Gastroesophageal sphincter (tissue), 4 donors: ENCODE measurements around the gene ACTR3. TPM values are rescaled to one million over a fixed set of nuclear protein-coding genes. Genes with fewer than 3 reads are reported as not detected.

Experiments used
- ATAC-seq: fragments of 150-250 bp; one replicate; pipeline ENCODE4 v1.9.1; 2016; ENCODE audit warnings: mild to moderate bottlenecking, moderate library complexity
- H3K27ac ChIP-seq, 4 donors: fragments of 200-600 bp; sonication (generic) in 3 of 4; 1 replicate in 3 of 4; 2 replicates in 1 of 4; pipeline ENCODE4 v1.5.1; 2016 to 2019
- H3K27me3 ChIP-seq: fragments of 200-600 bp; sonication (generic); one replicate; pipeline ENCODE4 v1.5.1; 2019
- H3K36me3 ChIP-seq, 2 donors: fragments of 200-600 bp; sonication (generic); one replicate each; pipeline ENCODE4 v1.5.1; 2019; ENCODE audit warnings: control low read depth in 1 of 2
- H3K4me1 ChIP-seq, 3 donors: fragments of 200-600 bp; sonication (generic); 1 replicate in 2 of 3; 2 replicates in 1 of 3; pipeline ENCODE4 v1.5.1; 2016 to 2019; ENCODE audit warnings: control low read depth in 2 of 3
- H3K4me3 ChIP-seq, 2 donors: fragments of 200-600 bp; sonication (generic); one replicate each; pipeline ENCODE4 v1.5.1; 2019; ENCODE audit warnings: mild to moderate bottlenecking in 1 of 2, moderate library complexity in 1 of 2
- H3K9me3 ChIP-seq, 3 donors: fragments of 200-600 bp; sonication (generic); one replicate each; pipeline ENCODE4 v1.5.1; 2017 to 2019; ENCODE audit warnings: control low read depth in 2 of 3
- CTCF ChIP-seq, 4 experiments: fragments of 200-600 bp in 2 of 4; fragments of 450-650 bp in 2 of 4; sonication (generic) in 1 of 4; IDR thresholded peaks; one replicate each; pipeline ENCODE4 v1.5.1; 2017 to 2019; ENCODE audit warnings: antibody characterized with exemption in 4 of 4, mild to moderate bottlenecking in 2 of 4, moderate library complexity in 2 of 4
- EP300 ChIP-seq: sonication (generic); formaldehyde crosslinking; IDR thresholded peaks from one replicate; pipeline ENCODE4 v1.6.1; 2017; ENCODE audit warnings: antibody characterized with exemption, mild to moderate bottlenecking
- POLR2A ChIP-seq, 2 donors: fragments of 450-650 bp; IDR thresholded peaks; one replicate each; pipeline ENCODE4 v1.6.1; 2017; ENCODE audit warnings: antibody characterized with exemption in 2 of 2, mild to moderate bottlenecking in 2 of 2, moderate library complexity in 1 of 2
- POLR2AphosphoS5 ChIP-seq: sonication (generic); formaldehyde crosslinking; IDR thresholded peaks from one replicate; pipeline ENCODE4 v1.6.1; 2017; ENCODE audit warnings: antibody characterized with exemption
- WGBS, 2 donors: methylation state at CpG; one replicate each; pipeline ENCODE4 v1.1.5; 2018; ENCODE audit warnings: low coverage in 1 of 2; 5-methylcytosine and 5-hydroxymethylcytosine counted together
- total RNA-seq, 4 donors: library from RNA; depleted of rRNA; stranded (reverse); fragments of >200 nt; gene quantifications; one replicate each; pipeline ENCODE4 v1.1.0, GENCODE V29; 2016

ACTR3 gene
- total RNA-seq, 4 donors from 2014 or later = 181 to 266 (median 200) TPM

- no peak overlapping the region for H3K27ac ChIP-seq
- no peak for ATAC-seq
- 36% methylated on average over 4 of the region's 4 CpGs; no CpG with 5 or more reads in 1 of the 2 donors for WGBS, 2 donors
- peaks cover 0 to 40% of the 10 kb centered on the region in 2 donors for H3K36me3 ChIP-seq
- peaks cover 0 to 5% (median 0%) of the 10 kb centered on the region in 3 donors for H3K9me3 ChIP-seq
- TF ChIP-seq EP300 = no peak
- TF ChIP-seq POLR2AphosphoS5 = no peak
- TF ChIP-seq CTCF (IDR thresholded peaks at IDR 0.05) = no peak
- no peak for TF ChIP-seq POLR2A (IDR thresholded peaks at IDR 0.05)
- no peak overlapping the region for H3K4me3 ChIP-seq
- H3K4me1 ChIP-seq = no peaks in the 10 kb centered on the region
- no peaks in the 10 kb centered on the region for H3K27me3 ChIP-seq
Measured at GRCh38 chr2:113974727-113975126, 84.8 kb downstream of the ACTR3 start.

DNA sequence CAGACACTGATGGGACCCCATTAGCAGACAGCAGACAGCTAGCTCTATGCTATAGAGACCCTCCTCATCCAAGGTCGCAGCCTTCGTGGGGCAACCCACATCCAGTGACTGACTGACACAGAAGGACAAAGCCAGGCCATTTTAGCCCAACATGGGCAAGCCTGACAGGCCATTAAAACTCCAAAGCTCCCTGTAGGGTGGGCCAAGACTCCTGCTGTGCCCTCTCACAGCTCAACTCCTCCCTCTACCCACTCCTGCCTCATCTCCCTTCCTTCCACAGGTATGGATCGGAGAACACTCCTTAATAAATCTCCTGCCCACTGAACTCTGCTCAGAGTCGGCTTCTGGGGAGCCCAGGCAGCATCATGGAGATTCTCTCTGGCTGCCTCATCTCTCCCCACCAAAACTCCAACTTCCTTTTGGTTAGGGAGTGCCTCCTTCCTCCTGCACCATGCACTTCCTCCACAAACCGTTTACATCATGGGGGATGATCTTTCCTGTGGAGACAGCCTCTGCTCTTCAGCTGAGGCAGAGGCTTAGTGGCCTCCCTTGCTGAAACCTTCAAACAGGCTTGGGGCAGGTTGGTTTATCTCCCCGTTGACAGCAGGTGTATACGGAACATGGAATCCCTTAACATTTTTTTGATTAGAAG, 86.5 kb downstream of the ACTR3 start:
- H3K4me3 ChIP-seq = no peak overlapping the region
- H3K4me1 ChIP-seq = no peaks in the 10 kb centered on the region
- H3K27me3 ChIP-seq = no peaks in the 10 kb centered on the region
- H3K9me3 ChIP-seq = peaks cover 0 to 6% (median 0%) of the 10 kb centered on the region in 3 donors
- peaks cover 0 to 31% of the 10 kb centered on the region in 2 donors for H3K36me3 ChIP-seq
- 70 to 75% methylated on average over 2 to 5 of the region's 7 CpGs for WGBS, 2 donors
- ATAC-seq = no peak
- no peak overlapping the region for H3K27ac ChIP-seq
- TF ChIP-seq POLR2A (IDR thresholded peaks at IDR 0.05) (no peak), POLR2AphosphoS5 (no peak), EP300 (no peak), CTCF (IDR thresholded peaks at IDR 0.05) (no peak)

DNA sequence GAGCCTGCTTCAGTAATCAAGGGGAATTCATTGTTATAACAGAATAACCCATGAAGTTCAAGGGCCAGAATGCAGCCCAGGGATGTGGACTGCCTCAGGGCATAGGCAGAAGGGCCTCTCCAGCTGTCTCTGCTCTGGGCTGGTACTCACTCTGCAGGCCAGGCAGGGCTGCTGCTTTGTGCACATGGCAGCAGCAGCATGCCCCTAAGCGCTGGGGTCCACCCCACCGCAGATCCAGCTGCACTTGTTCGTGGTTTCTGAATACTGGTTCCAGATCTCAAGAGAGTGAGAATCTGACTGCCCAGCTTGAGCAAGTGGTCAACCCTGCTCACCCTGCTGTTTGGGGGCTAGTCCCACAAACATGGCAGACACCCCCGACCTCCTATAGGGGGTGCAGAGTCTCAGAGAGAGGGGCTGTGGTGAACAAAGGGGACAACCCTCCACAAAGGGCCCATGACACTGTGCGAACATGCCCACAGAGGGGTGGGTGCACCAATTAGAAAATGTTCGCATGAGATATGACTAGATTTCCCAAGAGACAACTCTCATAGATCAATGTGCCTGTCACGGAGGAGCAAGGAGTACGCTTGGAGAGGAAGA, 87.3 kb downstream of the ACTR3 start:
- Histone ChIP-seq H3K9me3 (peaks cover 0 to 6% (median 0%) of the 10 kb centered on the region in 3 donors), H3K4me1 (no peaks in the 10 kb centered on the region), H3K27me3 (no peaks in the 10 kb centered on the region), H3K27ac (no peak overlapping the region), H3K4me3 (no peak overlapping the region), H3K36me3 (peaks cover 0 to 27% of the 10 kb centered on the region in 2 donors)
- ATAC-seq = no peak
- TF ChIP-seq EP300 (no peak), POLR2A (IDR thresholded peaks at IDR 0.05) (no peak), POLR2AphosphoS5 (no peak), CTCF (IDR thresholded peaks at IDR 0.05) (no peak)
- WGBS, 2 donors = 79 to 97% methylated on average over 4 of the region's 8 CpGs

- TF ChIP-seq POLR2A (IDR thresholded peaks at IDR 0.05) (no peak), CTCF (IDR thresholded peaks at IDR 0.05) (no peak), EP300 (no peak), POLR2AphosphoS5 (no peak)
- H3K27ac ChIP-seq = no peak overlapping the region
- WGBS, 2 donors = 59 to 69% methylated on average over 6 to 12 of the region's 16 CpGs
- H3K4me3 ChIP-seq = no peak overlapping the region
- H3K36me3 ChIP-seq = peaks cover 0 to 25% of the 10 kb centered on the region in 2 donors
- peaks cover 0 to 6% (median 0%) of the 10 kb centered on the region in 3 donors for H3K9me3 ChIP-seq
- no peaks in the 10 kb centered on the region for H3K4me1 ChIP-seq
- no peaks in the 10 kb centered on the region for H3K27me3 ChIP-seq
- ATAC-seq = no peak
Measured at GRCh38 chr2:113977660-113978523, 88.0 kb downstream of the ACTR3 start.
